Activated CD4-positive, alpha-beta T cell treated with anti-CD3 and anti-CD28 coated beads, Interleukin-2, amount 10 ng/mL, durations not matched to agents 7 days and 5 days (primary cell): ENCODE measurements around the gene FBLIM1. TPM values are rescaled to one million over a fixed set of nuclear protein-coding genes. Genes with fewer than 3 reads are reported as not detected.

ENCODE experiments used
- CTCF ChIA-PET: fragments of 350-600 bp; sonication (Branson Sonifier 250); formaldehyde crosslinking; loops from one replicate; lab custom pipeline; 2021; ENCODE audit warnings: antibody characterized with exemption; lab: Charles Lee
- POLR2A ChIA-PET: fragments of 350-600 bp; sonication (Branson Sonifier 250); formaldehyde crosslinking; loops from one replicate; lab custom pipeline; 2021; ENCODE audit warnings: antibody characterized with exemption; lab: Charles Lee
- DNase-seq: peaks from one replicate; pipeline ENCODE4 v3.0.0-alpha.2; 2020
- H3K27ac Mint-ChIP-seq: one replicate; pipeline ENCODE4 v1.8.0; 2021; ENCODE audit warnings: mild to moderate bottlenecking, moderate library complexity, mixed read lengths
- H3K27me3 Mint-ChIP-seq: one replicate; pipeline ENCODE4 v1.8.0; 2021; ENCODE audit warnings: mixed read lengths
- H3K36me3 Mint-ChIP-seq: one replicate; pipeline ENCODE4 v1.8.0; 2021; ENCODE audit warnings: low read depth, mixed read lengths
- H3K4me1 Mint-ChIP-seq: one replicate; pipeline ENCODE4 v1.8.0; 2021; ENCODE audit warnings: mixed read lengths
- H3K4me3 Mint-ChIP-seq: one replicate; pipeline ENCODE4 v1.8.0; 2021; ENCODE audit warnings: mild to moderate bottlenecking, moderate library complexity, mixed read lengths
- H3K9me3 Mint-ChIP-seq: one replicate; pipeline ENCODE4 v1.8.0; 2021; ENCODE audit warnings: mixed read lengths
- total RNA-seq, 2 experiments: library from RNA; stranded (reverse); gene quantifications; one replicate each; pipeline ENCODE4 v1.2.3, GENCODE V29; 2021

FBLIM1 gene, protein sequence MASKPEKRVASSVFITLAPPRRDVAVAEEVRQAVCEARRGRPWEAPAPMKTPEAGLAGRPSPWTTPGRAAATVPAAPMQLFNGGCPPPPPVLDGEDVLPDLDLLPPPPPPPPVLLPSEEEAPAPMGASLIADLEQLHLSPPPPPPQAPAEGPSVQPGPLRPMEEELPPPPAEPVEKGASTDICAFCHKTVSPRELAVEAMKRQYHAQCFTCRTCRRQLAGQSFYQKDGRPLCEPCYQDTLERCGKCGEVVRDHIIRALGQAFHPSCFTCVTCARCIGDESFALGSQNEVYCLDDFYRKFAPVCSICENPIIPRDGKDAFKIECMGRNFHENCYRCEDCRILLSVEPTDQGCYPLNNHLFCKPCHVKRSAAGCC
- total RNA-seq, result under 1 TPM in 1 of 2 experiments, not detected in 1; 0.12 TPM

DNA sequence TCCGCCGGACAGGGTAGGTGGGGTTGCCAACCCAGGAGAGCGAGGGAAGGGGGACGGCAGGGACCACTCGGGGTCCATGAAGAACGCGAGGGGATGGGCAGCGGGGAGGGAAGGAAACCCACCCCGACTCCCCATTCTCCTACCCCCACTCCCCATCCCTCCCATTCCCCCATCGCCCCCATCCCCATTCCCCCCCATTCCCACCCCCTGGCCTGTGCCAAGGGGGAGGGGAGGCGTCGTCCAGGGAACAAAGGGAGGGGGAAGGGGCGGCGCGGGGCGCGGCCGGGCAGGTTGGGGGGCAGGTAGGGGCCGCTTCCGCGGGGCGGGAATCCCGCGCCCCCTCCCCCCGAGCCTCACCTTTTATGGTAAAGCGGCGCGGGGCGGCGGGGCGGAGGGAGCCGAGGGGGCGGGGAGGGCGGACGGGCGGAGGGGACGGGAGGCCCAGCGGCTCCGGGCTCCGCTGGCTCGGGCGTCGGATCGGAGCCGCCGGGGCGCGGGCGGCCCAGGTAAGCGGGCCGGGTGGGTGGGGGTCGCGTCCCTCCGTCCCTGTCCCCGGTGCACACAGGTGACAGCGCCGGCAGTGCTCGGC is at the start of gene FBLIM1:
Gene FBLIM1, plus strand, starts transcription at position 453 of the 589 bp plus-strand sequence. CDS start 6,189 bp downstream, outside the sequence.
- no peak within 1 kb of the TSS for H3K27ac Mint-ChIP-seq
- H3K4me3 Mint-ChIP-seq, result peak within 1 kb of the TSS; percentile 30
- peaks cover 12% of the 10 kb centered on the region for H3K4me1 Mint-ChIP-seq
- CTCF ChIA-PET, result no interaction called here
- no peaks in the 10 kb centered on the region for H3K36me3 Mint-ChIP-seq
- POLR2A ChIA-PET, result no interaction called here
- no peaks in the 10 kb centered on the region for H3K9me3 Mint-ChIP-seq
- H3K27me3 Mint-ChIP-seq, result peaks cover 46% of the 10 kb centered on the region
- no peak for DNase-seq

DNA sequence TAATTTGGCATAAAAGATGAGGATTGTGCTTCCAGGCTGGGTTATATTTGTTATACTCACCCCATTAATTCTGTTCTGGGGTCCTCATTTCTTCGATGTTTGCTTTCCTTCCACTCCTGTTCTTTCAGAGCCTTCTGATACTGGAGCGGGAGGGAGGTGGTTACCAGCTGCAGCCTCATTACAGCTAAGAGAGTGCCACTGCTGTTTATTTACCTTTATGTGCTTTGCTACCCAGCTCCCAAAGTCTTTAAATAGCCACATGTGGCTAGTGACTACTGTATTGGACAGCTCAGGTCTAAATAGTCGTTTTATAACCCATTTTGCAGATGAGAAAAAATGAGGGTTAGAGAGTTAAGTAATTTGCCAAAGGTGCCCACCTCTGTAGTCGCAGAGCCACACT is 49.4 kb upstream of the FBLIM1 start:
- ChIA-PET POLR2A (interaction anchor here (0.5 kb wide), 1 partner anchor 38 kb away, joined by 3 read pairs; no protein-coding TSS in a partner anchor), CTCF (interaction anchor here (0.6 to 0.8 kb wide), 2 partner anchors 12 to 115 kb away, joined by 3 read pairs; no protein-coding TSS in a partner anchor)
- H3K36me3 Mint-ChIP-seq, result peaks cover 6% of the 10 kb centered on the region
- no peak for DNase-seq
- peaks cover 5% of the 10 kb centered on the region for H3K4me1 Mint-ChIP-seq
- no peak overlapping the region for H3K4me3 Mint-ChIP-seq
- H3K9me3 Mint-ChIP-seq, result no peaks in the 10 kb centered on the region
- H3K27me3 Mint-ChIP-seq, result no peaks in the 10 kb centered on the region
- no peak overlapping the region for H3K27ac Mint-ChIP-seq

DNA sequence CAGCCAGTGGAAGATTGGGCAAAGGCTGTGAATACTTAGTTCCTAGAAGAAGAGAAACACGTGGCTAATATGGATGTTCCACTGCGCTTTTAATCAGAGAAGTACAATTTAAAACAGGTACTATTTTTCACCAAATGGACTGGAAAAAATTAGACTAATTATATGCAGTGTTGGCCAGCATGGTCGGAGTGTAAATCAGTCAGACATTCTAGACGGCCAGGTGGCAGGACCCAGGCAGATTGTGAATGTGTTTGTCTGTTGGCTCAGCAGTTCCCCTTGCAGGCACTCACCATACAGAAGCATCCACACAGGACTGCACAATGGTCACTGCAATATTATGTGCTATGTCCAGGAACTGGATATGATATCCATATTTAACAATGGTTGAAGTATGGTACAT is 46.4 kb upstream of the FBLIM1 start:
- peaks cover 2% of the 10 kb centered on the region for H3K36me3 Mint-ChIP-seq
- H3K9me3 Mint-ChIP-seq, result no peaks in the 10 kb centered on the region
- H3K4me1 Mint-ChIP-seq, result peaks cover 4% of the 10 kb centered on the region
- POLR2A ChIA-PET, result no interaction called here
- H3K27ac Mint-ChIP-seq, result no peak overlapping the region
- DNase-seq, result no peak
- no peak overlapping the region for H3K4me3 Mint-ChIP-seq
- no peaks in the 10 kb centered on the region for H3K27me3 Mint-ChIP-seq
- CTCF ChIA-PET, result no interaction called here

DNA sequence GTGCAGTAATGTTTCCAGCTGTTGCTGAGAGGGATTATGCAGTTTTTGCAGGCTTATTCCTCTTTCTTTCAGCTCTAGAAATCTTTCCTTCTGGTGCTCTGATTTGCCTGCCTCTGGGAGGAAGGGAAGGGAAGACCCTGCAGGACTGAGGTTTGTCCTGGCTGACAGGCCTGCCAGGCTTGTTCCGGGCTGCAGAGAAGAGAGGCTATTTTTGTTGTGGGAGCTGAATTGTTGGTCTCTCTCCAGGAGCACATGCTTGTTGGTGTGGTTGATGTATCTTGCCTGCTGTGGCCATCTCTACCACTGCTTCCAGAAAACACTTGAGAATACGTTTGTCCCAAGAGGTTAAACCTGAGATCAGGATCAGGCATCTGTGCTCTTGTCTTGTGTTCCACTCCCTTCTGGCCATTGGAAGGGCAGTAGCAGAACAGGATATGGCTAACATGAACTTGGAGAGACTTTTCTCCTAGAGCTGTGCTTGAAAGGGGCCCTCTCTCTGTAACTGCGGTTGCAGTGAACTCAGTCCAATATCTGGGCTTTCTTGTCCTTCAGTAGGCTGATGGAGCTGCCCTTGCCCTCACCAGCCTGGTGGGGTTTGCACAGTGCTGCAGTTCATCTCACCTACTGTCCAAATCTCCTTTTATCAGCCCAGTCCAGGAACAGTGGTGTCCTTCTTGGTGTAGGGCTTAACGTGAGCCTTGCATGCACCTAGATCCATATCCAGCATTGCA is 44.0 kb upstream of the FBLIM1 start:
- Mint-ChIP-seq H3K9me3 (no peaks in the 10 kb centered on the region), H3K4me1 (peaks cover 4% of the 10 kb centered on the region), H3K36me3 (peaks cover 10% of the 10 kb centered on the region), H3K27ac (no peak overlapping the region), H3K27me3 (no peaks in the 10 kb centered on the region), H3K4me3 (no peak overlapping the region)
- CTCF ChIA-PET, result interaction anchor here (0.6 to 1.4 kb wide), 2 partner anchors 27 to 308 kb away, joined by 3 to 4 read pairs; no protein-coding TSS in a partner anchor
- POLR2A ChIA-PET, result interaction anchor here (1.1 kb wide), 1 partner anchor 18 kb away, joined by 5 read pairs; no protein-coding TSS in a partner anchor
- DNase-seq, result no peak

DNA sequence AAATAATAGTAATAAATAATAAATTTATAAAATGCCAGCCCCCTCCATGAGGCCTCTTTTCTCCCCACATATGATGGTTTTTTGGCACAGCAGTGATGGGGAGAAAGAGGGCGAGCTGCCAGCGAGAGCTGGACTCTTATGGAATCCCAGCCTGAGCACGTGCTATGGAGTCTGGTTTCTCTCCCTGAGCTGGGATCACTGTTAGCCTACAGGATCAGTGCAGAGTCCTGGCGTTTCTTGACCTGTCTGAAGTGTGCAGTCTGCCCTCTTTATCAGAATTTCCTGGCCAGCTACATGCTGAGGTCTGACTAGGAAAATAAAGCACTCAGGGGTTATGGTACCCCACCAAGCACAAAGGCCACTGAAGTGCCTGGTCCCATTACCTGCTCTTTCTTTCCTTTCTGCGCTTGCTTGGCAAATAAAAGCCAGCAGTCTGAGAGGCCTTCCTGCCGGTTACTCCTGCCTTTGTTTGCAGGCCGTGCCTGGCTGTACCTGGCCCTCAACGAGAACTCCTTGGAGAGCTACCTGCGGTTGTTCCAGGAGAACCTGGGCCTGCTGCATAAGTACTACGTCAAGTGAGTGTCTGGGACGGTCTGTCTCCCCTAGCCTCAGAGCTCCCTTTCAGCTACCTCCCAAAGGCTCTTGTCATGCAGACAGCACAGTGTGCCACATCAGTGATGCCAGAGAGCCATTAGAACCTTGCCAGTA is 41.0 kb upstream of the FBLIM1 start:
- peaks cover 17% of the 10 kb centered on the region for H3K36me3 Mint-ChIP-seq
- ChIA-PET POLR2A (no interaction called here), CTCF (interaction anchor here (1.0 to 1.1 kb wide), 2 partner anchors 16 to 20 kb away, joined by 4 read pairs; no protein-coding TSS in a partner anchor)
- no peaks in the 10 kb centered on the region for H3K9me3 Mint-ChIP-seq
- H3K27ac Mint-ChIP-seq, result no peak overlapping the region
- DNase-seq, result no peak
- H3K27me3 Mint-ChIP-seq, result no peaks in the 10 kb centered on the region
- H3K4me3 Mint-ChIP-seq, result no peak overlapping the region
- peaks cover 3% of the 10 kb centered on the region for H3K4me1 Mint-ChIP-seq

DNA sequence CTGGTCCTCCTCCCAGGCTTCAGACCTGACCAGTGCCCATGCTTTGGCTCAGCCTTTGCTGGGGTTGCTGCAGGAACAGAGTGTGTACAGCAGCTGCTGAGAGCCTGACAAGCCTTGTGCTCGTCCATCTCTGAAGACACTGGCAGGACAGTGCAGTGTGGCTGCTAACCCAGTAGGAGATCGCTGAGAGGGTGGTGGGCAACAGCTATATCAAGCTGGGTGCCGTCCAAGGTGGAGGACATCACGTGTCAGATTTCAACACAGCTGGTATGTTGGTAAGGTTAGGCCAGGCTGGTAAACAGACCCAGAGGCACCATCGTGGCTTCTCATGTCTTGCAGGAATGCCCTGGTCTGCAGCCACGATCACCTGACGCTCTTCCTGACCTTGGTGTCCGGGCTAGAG is 40.4 kb upstream of the FBLIM1 start:
- H3K4me3 Mint-ChIP-seq, result no peak overlapping the region
- DNase-seq, result no peak
- ChIA-PET CTCF (interaction anchor here (1.0 to 1.1 kb wide), 2 partner anchors 17 to 19 kb away, joined by 4 read pairs; no protein-coding TSS in a partner anchor), POLR2A (no interaction called here)
- no peaks in the 10 kb centered on the region for H3K9me3 Mint-ChIP-seq
- H3K27me3 Mint-ChIP-seq, result no peaks in the 10 kb centered on the region
- peaks cover 3% of the 10 kb centered on the region for H3K4me1 Mint-ChIP-seq
- peaks cover 19% of the 10 kb centered on the region for H3K36me3 Mint-ChIP-seq
- no peak overlapping the region for H3K27ac Mint-ChIP-seq

DNA sequence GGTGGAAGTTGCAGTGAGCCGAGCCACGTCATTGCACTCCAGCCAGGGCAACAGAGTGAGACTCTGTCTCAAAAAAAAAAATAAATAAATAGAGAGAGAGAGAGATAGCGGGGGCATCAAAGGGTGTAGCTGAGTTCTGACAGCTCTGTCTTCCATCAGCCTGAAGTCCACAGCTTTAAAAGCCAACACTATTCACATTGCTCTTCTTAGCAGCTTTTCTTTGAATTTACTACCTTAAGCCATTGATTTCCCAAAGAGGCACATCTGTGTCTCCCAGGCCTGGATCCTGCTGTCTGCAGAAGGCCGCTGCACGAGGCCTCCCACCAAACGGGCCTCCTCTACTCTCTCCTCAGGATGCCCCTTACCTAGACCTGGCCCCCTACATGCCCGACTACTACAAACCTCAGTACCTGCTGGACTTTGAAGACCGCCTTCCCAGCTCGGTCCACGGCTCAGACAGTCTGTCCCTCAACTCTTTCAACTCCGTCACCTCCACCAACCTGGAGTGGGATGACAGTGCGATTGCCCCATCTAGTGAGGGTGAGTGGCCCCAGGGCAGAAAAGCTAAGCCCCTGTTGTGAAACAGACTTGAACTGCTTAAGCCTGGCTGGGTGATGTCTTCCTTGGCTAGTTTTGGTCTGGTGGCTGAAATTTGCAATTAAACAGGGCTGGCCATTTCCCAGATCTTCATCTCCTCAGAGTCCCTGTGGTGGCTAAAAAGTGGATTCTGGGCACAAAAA is 39.0 kb upstream of the FBLIM1 start:
- no peak for DNase-seq
- H3K27me3 Mint-ChIP-seq, result no peaks in the 10 kb centered on the region
- no peaks in the 10 kb centered on the region for H3K9me3 Mint-ChIP-seq
- H3K27ac Mint-ChIP-seq, result peak overlapping the region; percentile 31
- ChIA-PET CTCF (interaction anchor here (0.7 to 1.1 kb wide), 3 partner anchors 73 to 567 kb away, joined by 3 read pairs; no protein-coding TSS in a partner anchor), POLR2A (no interaction called here)
- no peak overlapping the region for H3K4me3 Mint-ChIP-seq
- peaks cover 19% of the 10 kb centered on the region for H3K36me3 Mint-ChIP-seq
- H3K4me1 Mint-ChIP-seq, result peaks cover under 1% of the 10 kb centered on the region

DNA sequence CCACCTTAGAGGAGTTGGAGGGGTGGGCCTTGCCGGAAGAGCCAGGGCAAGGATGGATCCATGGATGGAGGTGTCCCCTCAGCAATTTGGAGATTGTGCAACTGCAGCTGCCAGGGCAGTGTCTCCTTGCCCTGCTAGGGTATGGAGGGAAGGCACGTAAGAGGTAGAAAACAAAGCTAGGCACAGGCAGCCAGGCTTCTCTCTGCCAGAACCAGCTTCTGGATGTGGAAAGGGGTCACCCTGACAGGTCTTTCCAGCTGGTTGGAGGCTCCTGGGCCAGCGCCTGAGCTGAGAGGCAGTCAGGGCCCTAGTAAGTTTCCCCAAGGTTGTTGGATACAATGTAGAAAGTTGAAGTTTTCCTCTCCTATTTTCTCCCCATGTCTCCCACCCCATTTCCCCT is 37.7 kb upstream of the FBLIM1 start:
- ChIA-PET POLR2A (no interaction called here), CTCF (interaction anchor here (1.1 kb wide), 1 partner anchor 12 kb away, joined by 3 read pairs; no protein-coding TSS in a partner anchor)
- no peak overlapping the region for H3K4me3 Mint-ChIP-seq
- no peak overlapping the region for H3K27ac Mint-ChIP-seq
- H3K36me3 Mint-ChIP-seq, result peaks cover 19% of the 10 kb centered on the region
- H3K27me3 Mint-ChIP-seq, result no peaks in the 10 kb centered on the region
- H3K9me3 Mint-ChIP-seq, result no peaks in the 10 kb centered on the region
- no peaks in the 10 kb centered on the region for H3K4me1 Mint-ChIP-seq
- DNase-seq, result no peak

DNA sequence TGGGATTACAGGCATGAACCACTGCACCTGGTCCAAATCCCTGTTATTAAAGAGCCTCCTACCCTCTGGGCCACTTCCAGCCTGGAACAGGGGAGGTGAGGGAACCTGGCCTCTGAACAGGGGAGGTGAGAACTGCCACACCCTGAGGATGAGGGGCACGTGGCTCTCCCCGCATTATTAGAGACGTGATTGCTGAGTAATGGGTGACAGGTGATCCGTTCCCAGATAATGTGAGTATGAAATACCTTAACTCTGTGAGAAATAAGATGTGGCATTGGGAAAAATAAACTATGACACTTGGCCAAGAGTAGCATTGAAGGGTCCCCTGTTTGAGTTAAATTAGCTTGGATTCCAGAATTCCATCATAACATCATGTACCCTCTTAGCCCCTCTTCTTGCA is 36.2 kb upstream of the FBLIM1 start:
- ChIA-PET POLR2A (no interaction called here), CTCF (interaction anchor here (1.1 kb wide), 1 partner anchor 34 kb away, joined by 3 read pairs; no protein-coding TSS in a partner anchor)
- Mint-ChIP-seq H3K4me1 (no peaks in the 10 kb centered on the region), H3K36me3 (peaks cover 18% of the 10 kb centered on the region), H3K27ac (no peak overlapping the region), H3K27me3 (no peaks in the 10 kb centered on the region), H3K9me3 (no peaks in the 10 kb centered on the region), H3K4me3 (no peak overlapping the region)
- no peak for DNase-seq

DNA sequence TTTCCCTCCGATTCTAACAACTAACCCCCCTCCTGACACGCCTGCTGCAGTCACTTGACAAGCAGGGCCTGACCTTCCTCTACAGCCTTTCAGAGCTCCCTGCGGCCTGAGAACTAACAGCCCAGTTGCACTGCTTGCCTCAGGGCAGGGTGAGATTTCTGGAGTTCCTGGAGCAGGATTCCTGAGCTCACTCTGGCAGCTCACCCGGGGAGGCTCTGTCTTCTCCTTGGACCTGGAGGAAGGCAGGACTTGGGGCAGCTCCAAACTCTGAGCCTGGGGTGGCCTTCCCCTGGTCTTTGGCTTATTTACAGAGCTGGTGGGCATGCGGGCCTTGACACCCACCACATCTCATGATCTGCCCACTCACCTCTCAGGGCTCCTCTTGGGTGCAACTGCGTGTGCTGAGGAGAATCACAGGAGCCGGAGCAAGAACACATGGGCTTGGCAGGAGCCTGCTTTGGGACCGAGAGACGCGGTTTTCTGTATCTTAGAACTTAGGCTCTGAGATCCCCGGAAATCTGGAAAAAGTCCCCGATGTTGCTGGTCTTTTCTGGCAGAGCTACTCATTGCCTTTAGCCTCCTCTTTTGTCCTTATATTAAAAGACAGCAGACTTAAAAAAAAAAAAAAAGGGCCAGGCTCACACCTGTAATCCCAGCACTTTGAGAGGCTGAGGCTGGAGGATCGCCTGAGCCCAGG is 35.6 kb upstream of the FBLIM1 start:
- CTCF ChIA-PET, result interaction anchor here (0.6 to 1.2 kb wide), 4 partner anchors 9 to 458 kb away, joined by 3 to 4 read pairs (median 4); no protein-coding TSS in a partner anchor

DNA sequence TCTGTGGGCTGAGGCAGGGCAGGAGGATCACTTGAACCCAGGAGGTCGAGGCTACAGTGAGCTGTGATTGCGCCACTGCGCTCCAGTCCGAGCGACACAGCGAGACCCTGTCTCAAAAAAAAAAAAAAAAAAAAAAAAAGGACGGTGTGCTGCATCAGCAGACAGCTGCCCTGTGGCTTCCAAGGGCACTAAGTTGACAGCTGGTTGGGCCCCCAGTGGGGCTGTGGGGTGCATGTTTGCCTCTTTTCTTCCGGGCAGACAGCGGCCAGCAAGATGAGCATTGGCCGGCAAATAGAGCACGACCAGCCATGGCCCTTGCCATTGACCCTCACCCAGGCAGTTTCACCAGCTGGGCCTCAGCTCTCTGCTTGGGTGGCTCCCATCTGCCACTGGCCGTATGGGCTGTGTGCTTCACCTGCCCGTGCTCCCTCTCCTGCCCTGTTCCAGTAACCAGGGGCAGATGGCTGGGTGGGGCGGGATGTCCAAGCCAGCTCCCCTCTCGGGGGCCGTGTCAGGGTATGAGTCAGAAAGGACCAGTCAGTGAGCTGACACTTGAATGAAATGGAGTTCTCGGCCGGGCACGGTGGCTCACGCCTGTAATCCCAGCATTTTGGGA is 34.9 kb upstream of the FBLIM1 start:
- Mint-ChIP-seq H3K4me3 (no peak overlapping the region), H3K27ac (no peak overlapping the region), H3K9me3 (no peaks in the 10 kb centered on the region), H3K27me3 (no peaks in the 10 kb centered on the region), H3K36me3 (peaks cover 19% of the 10 kb centered on the region), H3K4me1 (no peaks in the 10 kb centered on the region)
- DNase-seq, result no peak
- ChIA-PET CTCF (interaction anchor here (0.6 to 1.2 kb wide), 4 partner anchors 10 to 457 kb away, joined by 3 to 4 read pairs (median 4); no protein-coding TSS in a partner anchor), POLR2A (no interaction called here)

More for the DNA sequence above, 35.6 kb upstream of the FBLIM1 start:
- H3K4me1 Mint-ChIP-seq, result no peaks in the 10 kb centered on the region
- no peak for DNase-seq
- no peak overlapping the region for H3K4me3 Mint-ChIP-seq
- no peak overlapping the region for H3K27ac Mint-ChIP-seq
- peaks cover 22% of the 10 kb centered on the region for H3K36me3 Mint-ChIP-seq
- POLR2A ChIA-PET, result no interaction called here
- no peaks in the 10 kb centered on the region for H3K9me3 Mint-ChIP-seq
- H3K27me3 Mint-ChIP-seq, result no peaks in the 10 kb centered on the region
